LNCaP clone FGC (cell line): ENCODE measurements around the gene GADD45GIP1.
A peak's percentile ranks its signal among the peaks of the same experiment; 100 is the strongest.
"Not testable (repeated sequence)": the region's sequence is repeated elsewhere in the genome, so short reads cannot be mapped to it uniquely, and the experiment has no call there.

ENCODE experiments used
- DNase-seq: peaks from one replicate; pipeline ENCODE4 v3.0.0-alpha.2; 2011; ENCODE audit warnings: low read depth
- H3K4me3 ChIP-seq: 2 replicates; pipeline ENCODE4 v1.5.1; 2011; ENCODE audit warnings: mild to moderate bottlenecking, low read depth, low read length, control low read depth
- TF ChIP-seq, protein P1 (sequence below): IDR thresholded peaks from 2 replicates; pipeline ENCODE4 v1.5.1; 2012; ENCODE audit warnings: mild to moderate bottlenecking; ENCODE audit not compliant: control insufficient read depth, insufficient read depth; ENCODE audit errors: extremely low read depth

GADD45GIP1 gene

GRCh38 chr19:12984143-12984627 lies 27.2 kb upstream of the GADD45GIP1 start:
- no peak overlapping the region for H3K4me3 ChIP-seq
- no peak for DNase-seq
- TF ChIP-seq, protein P1, sequence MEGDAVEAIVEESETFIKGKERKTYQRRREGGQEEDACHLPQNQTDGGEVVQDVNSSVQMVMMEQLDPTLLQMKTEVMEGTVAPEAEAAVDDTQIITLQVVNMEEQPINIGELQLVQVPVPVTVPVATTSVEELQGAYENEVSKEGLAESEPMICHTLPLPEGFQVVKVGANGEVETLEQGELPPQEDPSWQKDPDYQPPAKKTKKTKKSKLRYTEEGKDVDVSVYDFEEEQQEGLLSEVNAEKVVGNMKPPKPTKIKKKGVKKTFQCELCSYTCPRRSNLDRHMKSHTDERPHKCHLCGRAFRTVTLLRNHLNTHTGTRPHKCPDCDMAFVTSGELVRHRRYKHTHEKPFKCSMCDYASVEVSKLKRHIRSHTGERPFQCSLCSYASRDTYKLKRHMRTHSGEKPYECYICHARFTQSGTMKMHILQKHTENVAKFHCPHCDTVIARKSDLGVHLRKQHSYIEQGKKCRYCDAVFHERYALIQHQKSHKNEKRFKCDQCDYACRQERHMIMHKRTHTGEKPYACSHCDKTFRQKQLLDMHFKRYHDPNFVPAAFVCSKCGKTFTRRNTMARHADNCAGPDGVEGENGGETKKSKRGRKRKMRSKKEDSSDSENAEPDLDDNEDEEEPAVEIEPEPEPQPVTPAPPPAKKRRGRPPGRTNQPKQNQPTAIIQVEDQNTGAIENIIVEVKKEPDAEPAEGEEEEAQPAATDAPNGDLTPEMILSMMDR: no peak

GRCh38 chr19:12983542-12984142 lies 26.6 kb upstream of the GADD45GIP1 start:
- no peak for DNase-seq
- TF ChIP-seq, protein P1: peak; percentile 98
- H3K4me3 ChIP-seq: peak overlapping the region; percentile 48

DNA sequence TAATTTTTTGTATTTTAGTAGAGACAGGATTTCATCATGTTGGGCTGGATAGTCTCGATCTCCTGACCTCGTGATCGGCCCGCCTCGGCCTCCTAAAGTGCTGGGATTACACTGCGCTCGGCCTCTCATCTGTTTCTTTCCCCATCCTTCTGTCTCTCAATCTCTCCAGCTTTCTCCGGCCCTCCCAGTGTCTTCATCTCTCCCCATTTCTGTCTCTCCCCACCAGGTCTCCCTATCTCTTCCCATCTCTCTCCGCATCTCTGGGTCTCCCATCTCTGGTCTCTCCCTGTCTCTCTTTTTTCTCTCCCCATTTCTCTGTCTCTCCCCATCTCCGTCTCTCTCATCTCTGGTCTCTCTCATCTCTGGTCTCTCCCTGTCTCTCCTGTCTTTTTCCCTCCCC lies 26.1 kb upstream of the GADD45GIP1 start:
- no peak for DNase-seq
- H3K4me3 ChIP-seq: peak overlapping the region; percentile 48
- TF ChIP-seq, protein P1: no peak

DNA sequence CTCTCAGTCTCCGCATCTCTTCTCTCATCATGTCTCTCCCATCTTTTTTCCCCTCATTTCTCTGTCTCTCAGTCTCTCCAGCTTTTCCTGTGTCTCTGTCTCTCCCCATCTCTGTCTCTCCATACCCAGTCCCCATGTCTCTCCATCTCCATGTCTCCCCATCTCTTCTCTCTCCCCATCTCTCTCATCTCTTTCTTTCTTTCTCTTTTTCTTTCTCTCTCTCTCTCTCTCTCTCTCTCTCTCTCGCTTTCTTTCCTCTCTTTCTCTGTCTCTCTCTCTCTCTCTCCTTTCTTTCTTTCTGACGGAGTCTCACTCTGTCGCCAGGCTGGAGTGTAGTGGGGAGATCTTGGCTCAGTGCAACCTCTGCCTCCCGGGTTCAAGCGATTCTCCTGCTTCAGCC lies 25.6 kb upstream of the GADD45GIP1 start:
- TF ChIP-seq, protein P1: no peak
- DNase-seq: no peak
- H3K4me3 ChIP-seq: no peak overlapping the region

DNA sequence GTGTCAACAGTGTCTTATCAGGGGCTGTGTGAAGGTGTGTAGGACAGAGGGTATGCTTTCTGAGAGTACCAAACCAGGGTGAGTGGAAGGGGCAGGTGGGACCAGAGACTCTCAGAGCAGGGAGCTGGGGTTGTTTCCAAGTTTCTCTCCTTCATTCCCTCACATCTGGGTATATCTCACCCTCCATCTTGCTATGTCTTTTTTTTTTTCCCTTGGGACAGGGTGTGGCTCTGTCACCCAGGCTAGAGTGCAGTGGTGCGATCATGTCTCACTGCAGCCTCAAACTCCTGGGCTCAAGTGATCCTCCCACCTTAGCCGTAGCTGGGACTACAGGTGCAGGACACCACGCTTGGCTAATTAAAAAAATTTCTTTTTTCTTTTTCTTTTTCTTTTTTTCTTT lies 23.0 kb upstream of the GADD45GIP1 start:
- TF ChIP-seq, protein P1: no peak
- no peak for DNase-seq
- no peak overlapping the region for H3K4me3 ChIP-seq

- not testable (repeated sequence) for H3K4me3 ChIP-seq, DNase-seq
These were observed 19.1 kb upstream of the GADD45GIP1 start for GRCh38 chr19:12976109-12976508.

GRCh38 chr19:12975221-12975741 lies 18.3 kb upstream of the GADD45GIP1 start:
- H3K4me3 ChIP-seq: no peak overlapping the region
- TF ChIP-seq, protein P1: no peak
- DNase-seq: no peak
